HG03159 (cell line): ENCODE data around the gene RBM15.

ENCODE experiments used
- ATAC-seq: cut with Tn5 transposase; IDR thresholded peaks from one replicate; pipeline ENCODE4 v1.9.1; 2021; ENCODE audit warnings: mild to moderate bottlenecking, moderate library complexity; ENCODE audit not compliant: unreplicated experiment

Gene RBM15

DNA sequence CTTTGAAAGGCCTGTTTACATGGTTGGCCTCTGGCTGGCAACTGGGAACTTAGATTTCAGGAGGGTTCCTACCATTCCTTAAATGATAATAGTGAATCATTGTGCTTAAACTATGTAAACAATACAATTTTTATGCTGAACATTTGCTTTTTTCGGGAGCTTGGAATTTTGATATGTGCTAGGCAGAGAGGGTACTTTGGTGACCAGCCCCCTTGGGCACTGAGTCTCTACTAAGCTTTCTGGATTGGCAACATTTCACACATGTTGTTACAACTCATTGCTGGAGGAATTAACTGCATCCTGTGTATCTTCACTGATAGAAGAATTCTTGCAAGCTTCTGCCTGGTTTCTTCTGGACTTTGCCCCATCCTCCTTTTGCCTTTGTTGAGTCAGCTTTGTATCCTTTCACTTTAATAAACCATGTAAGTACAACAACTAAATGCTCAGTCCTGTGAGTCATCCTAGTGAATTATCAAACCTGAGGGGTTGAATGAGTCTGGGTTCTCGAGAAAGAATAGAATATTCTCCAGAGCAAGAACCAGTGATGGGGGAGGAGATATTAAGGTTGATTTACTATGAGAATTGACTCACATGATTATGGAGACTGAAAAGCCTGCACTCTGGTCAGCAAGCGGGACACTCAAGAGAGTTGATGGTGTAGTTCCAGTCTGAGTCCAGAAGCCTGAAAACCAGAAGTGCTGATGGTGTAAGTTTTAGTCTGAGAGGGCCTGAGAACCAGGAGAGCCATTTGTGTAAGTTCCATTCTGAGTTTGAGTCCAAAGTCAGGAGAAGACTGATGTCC is 54.7 kb downstream of the RBM15 start:
- ATAC-seq, result no peak

DNA sequence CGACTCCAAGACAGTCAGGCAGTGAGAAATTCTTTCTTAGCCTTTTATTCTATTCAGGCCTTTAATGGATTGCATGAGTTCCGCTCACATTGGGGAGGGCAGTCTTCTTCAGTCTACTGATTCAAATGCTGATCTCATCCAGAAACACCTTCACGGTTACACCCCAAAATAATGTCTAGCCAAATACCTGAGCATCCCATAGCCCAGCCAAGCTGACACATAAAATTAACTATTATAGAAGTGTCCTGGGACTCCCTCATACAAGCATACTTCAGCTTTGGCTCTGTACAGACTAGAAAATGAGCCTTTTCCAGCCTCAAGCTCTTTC is 55.3 kb downstream of the RBM15 start:
- no peak for ATAC-seq
